ENCODE results near the gene ANXA2.
A peak's percentile ranks its signal among the peaks of the same experiment; 100 is the strongest.

The ANXA2 gene

DNA sequence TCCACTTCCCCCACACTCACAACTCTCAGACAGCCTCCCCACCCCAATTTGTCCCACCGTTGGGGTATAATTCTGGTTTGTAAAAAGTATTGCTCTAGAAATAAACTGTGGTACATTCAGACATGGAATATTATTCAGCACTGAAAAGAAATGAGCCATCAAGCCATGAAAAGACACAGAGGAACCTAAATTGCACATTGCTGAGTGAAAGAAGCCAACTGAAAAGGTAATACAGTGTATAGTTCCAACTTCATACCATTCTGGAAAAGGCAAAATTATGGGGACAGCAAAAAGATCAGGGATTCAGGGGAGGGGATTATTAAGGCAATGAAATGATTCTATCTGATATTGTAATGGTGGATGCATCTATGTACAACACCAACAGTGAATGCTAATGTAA is 10.5 kb downstream of the ANXA2 start:
- DNase-seq (ENCODE audit: low spot score): no peak

DNA sequence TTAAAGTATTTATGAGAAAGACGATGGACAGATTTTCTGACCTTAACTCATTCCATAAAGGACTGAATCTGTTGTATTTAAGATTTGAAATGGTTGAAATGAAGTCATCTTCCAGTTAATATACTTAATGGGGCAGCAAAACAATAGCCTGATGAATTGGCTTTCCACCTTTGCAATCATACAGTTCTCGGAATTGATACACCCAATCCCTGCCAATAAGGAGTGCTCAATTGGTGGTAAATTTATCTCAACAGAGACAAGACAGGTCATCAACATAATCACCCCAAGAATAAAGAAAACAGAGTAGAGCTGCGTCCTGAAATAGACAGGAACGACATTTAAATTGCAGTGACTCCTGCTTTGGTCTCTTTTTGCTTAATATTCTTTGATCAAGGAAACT is 11.2 kb downstream of the ANXA2 start:
- no peak for DNase-seq (ENCODE audit: low spot score)

DNA sequence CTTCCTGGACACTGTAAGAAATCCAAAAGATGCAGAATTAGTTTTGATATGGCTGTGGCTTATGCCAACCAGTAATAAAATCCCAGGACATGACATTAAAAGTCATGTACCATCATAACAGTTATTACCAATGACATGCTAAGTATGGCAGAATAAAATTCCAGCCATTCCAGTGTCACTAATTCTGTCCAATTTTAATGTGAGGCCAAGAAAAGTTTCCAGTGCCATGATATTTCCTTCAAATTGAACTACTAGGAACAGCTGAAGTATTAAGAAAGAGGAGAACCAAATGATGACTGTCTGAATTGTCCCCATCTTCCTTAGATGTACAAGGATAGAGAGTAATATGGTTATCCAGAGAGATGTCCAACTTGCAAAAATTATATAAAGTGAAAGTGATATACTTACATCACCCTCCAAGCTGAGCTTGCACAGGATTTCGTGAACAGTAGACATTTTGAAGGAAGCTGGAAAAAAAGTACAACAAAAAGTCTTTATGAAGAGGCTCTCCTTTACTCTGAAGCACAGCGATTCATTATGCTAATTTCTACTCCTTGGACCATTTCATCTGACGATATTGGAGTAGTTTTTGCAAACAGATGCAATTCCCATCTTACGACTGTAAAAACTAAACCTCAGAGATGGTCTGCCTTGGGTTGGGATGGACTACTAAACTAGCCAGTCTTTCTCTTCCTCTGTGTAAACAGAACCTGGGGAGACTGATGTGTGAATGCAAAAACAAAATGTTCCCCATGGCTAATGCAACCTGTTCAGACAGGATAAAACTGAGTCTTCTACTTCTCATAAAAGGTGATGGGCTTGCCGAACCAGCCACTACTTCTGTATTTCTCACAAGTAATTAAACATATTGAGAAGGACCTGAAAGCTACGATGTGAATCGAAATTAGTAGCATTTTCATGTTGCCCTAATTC is 11.9 kb downstream of the ANXA2 start:
- DNase-seq (ENCODE audit: low spot score): no peak

DNA sequence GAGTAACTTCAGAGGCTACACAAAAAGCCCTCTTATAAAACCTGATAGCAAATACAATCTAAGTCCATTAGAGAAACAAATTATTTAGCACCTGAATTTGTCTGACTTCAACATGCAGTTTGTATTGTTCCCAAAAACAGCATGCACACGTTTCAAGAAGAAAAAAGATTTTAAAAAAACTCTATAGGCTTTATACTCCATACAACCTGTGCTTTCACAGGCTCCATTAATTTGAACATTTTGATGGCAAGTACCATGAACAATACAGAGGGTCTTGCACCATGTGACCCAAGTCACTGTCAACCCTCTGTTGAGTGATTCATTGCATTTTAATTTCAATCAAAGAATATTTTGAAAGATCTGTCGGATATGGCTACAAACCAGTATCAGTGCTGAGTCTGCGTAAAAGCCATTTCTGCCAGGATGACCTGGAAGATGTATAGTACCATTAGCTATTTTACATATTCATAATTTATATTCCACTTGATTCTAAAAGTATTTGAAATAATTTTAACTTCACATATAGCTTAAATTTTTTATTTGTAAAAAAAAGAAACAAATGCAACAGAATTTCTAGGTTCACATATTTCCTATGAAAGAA is 13.2 kb downstream of the ANXA2 start:
- DNase-seq (ENCODE audit: low spot score): no peak

DNA sequence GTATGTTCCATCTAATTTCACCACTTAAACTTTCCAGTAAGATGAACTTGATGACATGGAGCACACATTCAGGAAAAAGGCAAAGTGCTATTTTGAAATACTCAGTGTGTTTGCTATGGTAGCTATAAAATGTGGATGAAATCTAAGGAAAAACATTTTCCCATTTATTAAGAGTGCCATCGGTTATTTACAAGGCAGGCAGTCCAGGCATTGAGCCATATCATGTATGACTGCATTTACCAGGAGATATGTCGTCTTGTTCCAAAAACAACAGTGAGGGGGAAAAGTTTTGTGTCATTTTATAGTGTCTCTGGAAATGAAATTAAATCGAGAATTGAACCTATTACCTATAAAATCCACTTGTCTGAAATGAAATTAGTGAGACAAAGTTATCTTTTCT is 13.7 kb downstream of the ANXA2 start:
- no peak for DNase-seq (ENCODE audit: low spot score)

DNA sequence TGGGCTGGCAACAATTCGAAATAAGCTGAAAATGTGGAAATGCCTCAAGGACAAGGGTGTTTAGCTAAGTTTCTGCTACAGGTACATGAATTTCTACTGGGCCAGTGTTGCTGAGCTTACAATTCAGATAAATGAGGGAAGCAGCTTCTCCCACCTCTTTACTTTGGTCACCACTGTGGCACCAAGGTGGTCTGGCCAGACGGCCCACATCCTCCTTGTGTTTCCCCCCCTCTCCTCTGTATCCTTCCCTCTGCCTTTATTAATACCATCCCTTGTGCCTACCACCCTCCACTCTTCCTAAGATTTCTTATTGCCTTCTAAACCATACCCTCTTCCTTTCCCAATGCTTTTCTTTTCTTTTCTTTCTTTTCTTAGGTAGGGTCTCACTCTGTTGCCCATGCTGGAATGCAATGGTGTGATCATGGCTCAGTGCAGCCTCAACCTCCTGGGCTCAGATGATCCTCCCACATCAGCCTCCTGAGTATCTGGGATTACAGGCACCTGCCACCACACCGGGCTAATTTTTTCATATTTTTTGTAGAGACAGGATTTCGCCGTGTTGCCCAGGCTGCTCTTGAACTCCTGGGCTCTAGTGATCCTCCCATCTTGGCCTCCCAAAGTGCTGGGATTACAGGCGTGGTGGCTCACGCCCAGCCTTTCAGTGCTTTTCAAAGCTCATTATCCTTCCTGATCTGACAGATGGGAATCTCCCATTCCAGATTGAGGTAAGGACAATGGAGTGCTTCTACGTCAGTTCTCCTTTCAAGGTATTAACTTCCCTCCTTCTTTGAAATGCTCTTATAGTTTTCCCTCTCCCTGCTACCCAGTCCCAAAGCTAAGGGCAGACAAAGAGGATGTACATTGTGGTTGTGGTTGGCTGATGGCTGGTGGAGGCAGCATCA is 14.8 kb downstream of the ANXA2 start:
- DNase-seq (ENCODE audit: low spot score): no peak

DNA sequence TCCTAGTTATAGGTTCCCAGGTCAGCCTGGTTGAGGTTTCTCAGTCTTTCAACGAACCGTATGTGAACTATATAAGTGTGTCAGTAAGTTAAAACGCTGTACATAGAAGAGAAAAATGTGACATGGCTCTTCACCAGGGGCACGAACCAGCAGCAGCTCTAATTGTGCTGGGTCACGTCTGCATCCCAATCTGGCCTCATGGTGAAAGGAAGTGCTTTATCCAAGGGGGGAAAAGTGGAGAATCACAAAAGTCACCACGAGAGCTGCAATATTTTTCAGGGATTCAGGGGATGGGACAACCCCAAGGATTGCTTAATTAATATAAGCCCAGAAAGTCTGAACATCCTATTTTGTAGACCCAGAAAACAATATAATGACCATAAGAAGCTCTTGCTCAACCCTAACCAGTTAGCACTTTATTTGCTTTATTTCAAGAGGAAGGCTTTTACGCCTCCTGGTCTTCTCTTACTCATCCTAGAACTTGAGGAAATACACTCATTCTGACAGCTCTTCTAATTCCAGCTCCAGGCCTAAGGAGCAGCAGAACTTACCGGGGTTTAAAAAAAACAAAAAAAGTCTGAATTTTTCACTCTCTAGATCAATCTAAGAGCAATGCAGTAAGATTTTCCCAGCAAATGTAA is 16.5 kb downstream of the ANXA2 start:
- no peak for DNase-seq (ENCODE audit: low spot score)

DNA sequence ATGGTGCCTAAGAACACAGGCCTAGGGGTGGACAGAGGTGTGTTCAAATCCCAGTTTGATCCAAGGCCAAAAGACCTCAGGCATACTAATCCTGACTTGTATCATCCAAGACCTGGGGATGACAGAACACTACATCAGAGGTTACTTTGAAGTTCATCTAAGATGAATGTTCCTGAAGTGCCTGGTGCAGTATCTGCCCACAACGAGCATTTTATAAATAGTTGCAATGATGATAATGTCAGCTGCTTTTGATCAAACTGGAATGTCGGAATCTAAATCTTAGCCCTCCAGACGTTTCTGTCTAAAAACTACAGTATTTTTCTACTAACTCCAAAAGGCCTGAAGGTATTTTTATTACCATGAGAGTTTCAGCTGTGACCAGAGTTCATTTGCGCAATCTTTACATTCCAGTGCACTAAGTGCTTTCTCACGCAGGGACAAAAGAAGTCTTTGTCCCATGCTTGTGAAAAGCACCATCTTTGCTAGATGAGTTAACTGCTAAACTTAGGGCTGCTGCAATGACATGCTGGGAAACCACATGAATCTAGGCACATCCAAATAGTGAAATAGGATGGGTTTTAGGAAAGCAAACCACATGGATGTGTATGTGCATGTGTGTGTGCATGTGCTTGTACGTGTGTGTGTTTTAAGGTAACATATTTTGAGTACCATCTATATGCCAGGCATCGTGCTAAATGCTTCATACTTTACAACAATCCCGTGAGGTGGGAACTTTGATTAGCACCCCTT is 18.1 kb downstream of the ANXA2 start:
- no peak for DNase-seq (ENCODE audit: low spot score)

DNA sequence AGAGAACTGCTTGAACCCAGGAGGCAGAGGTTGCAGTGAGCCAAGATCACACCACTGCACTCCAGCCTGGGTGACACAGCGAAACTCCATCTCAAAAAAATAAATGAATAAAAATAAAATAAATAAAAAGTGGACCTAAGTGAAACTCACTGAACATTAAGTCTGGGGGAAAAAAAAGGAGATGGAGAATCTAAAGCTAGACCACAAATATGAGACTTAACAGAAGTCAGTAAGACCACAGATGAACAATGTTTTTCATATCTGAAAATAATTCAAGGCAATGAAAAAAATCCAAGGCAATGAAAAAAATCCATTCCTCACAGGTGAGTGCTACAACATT is 18.6 kb downstream of the ANXA2 start:
- no peak for DNase-seq (ENCODE audit: low spot score)

DNA sequence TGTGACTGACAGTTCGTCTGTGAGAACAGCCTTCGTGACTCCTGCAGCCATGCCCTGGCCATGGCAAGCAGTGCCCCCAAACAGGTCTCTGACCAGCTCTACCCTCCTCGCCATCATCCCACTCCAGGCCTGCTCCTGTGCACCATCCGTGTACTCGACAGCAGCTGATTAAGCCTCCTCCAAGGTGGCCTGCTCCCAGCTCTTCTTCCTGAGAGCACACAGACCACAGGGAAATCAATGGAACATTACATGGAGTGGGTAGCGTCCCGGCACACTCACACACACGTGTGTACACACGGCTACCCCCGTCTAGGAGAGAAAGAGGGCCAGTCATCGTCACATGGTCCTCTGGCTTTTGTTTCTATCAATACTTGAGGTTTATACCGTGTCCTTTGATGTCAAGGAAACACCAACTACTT is 21.1 kb downstream of the ANXA2 start:
- DNase-seq (ENCODE audit: low spot score): no peak

DNA sequence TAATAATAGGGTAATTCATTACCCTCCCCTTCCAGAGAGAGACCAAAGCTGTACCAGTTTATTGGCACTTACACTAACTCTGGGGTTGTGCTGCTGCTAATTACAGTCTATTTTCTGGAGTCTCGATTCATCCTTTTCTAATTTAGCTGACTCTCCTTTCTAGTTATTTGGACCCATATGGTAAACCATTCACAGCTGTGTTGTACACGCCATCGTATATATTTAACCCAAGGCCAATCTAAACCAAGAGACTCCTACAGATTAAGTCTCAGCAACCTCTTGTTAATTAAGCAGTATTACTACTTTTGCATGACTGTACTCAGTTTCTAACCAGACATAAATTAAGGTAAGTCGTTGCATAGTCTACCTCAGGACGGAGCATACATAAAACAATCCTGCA is 22.5 kb downstream of the ANXA2 start:
- DNase-seq (ENCODE audit: low spot score): no peak

DNA sequence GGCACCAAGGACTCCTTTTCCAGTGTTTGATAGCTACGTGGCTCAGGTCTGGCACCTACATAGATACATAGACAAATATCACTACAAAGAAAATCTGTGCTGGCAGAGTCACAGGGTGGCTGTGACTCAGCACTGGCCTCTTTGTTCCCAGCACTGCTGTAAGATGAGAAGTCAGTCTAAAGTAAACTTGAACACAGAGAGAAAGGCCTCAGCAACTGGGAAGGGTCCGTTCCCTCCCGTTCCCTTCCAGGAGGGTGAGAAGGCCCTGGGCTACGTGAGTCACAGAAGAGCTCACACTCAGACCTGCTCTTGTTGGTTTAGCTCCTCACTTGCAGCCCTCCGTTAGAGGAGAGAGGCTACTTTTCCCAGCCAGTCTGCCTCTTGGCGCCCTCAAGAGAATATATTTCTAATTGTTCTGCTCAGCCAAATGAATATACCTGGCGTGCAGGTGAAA is 23.1 kb downstream of the ANXA2 start:
- DNase-seq (ENCODE audit: low spot score): peak; percentile 57

DNA sequence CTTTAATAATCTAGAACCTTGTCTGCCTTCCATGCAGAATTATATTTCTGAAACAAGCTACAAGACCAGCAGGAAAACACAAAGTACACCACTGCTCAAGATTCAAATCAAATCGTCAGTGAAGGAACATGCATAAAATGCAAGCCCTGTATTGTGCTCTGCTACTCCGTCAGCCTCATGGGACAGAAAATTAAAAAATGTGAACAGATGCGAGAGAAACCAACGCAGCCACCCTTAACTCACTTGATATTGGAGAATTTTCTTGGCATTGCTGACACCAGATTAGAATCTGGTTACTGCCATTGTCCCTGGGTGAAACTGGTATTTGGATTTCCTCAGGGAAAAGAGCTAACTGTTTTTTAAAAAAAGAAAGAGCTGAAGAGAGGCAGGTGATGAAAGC is 23.6 kb downstream of the ANXA2 start:
- no peak for DNase-seq (ENCODE audit: low spot score)

DNA sequence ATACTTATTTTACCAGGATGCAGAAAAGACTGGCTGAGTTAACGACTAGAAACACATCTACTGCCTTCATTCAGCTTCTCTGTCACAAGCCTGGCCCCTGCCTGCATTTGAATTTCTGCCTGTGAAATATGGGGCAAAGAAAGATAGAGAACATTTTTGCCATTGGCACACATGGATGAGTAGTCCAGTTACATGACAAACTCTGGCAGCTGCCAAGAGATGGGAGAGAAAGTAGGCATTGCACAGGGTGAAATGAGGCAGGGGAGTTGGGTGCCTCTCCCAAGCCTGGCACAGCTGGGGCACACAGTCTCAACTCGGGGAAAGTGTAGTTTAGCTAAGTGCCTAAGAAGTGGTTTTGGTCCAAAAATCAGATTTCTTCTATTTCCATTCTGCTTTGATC is 24.0 kb downstream of the ANXA2 start:
- no peak for DNase-seq (ENCODE audit: low spot score)

DNA sequence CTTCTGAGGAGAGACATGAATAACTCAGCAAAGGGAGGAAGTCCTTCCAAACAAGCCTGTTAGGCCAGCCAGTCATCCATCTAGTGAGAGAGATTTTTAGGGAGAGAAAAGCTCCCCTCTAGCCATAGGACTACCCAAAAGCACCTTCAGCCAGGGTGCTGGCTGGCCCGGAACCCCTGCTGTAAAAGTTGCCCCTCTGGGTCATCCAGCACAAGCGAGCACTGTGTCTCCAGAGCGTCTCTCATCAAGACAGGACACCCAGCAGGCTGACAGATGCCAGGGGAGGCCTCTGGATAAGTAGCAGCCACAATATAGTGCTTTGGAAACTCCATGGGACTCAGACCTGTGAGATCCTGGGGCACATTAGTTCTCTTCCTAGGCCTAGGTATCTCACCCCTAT is 24.5 kb downstream of the ANXA2 start:
- DNase-seq (ENCODE audit: low spot score): no peak

DNA sequence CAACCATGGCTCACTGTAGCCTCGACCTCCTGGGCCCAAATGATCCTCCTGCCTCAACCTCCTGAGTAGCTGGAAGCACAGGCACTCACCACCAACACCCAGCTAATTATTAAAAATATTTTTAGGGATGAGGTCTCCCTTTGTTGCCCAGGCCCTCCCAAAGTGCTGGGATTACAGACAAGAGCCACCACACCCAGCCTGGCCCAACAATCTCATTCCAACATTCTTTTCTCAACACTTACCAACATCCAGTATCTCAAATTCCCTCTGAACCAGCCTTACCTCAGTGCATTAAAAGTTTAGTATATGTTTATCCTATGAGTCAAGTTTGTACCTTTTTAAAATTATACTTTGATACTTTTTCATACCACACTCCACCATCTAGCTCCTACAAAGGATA is 25.0 kb downstream of the ANXA2 start:
- no peak for DNase-seq (ENCODE audit: low spot score)

DNA sequence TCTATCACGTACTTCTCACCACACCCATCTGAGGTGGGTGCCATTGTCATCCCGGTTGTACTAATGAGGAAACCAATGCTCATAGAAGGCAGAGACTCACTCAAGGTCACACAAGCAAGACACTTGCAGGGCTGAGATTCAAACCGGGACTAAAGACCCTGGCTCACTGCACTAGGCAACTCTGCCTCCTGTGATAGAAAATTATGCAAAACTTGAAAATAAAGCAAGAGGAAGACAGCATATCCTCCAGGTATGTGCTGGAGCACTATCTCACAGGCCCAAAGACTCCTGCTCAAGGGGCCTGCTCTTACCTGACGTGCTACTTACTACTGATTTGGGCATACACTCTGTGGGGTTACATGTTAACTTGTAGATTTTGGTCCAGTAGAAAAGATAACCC is 25.6 kb downstream of the ANXA2 start:
- DNase-seq (ENCODE audit: low spot score): no peak

DNA sequence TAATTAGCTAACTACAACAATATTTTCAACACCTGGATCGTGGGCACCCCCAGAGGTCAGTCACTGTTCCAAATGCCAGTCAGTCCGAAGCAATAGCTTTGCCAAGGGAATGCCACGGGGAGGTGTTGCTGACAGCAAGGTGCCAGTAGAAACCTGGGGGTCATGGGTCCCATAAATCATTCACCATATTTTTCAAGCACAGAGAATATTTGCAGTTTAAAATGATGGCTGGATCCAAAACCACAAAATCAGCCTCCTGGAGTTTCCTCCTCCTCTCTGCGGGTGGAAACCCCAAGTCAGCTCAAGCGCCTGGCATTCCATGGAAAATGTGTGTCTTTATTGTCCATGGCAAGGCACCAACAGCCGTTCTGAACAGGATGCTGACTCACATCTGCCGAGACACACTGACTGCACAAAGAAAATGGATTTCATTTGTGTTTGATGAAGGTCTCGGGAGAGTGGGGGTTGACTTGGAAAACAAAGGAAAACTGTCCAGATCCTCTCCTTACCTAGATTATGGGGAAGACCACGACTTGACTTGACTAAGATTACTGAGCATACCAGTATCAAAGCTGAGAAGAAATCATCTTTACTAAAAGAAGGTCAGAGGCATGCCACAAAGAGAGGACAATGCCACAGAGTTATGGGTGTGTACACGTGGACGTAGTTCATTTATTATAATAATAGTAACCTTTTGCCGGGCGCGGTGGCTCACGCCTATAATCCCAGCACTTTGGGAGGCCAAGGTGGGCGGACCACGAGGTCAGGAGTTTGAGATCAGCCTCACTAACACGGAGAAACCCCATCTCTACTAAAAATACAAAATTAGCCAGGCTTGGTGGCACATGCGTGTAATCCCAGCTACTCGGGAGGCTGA is 26.4 kb downstream of the ANXA2 start:
- no peak for DNase-seq (ENCODE audit: low spot score)

DNA sequence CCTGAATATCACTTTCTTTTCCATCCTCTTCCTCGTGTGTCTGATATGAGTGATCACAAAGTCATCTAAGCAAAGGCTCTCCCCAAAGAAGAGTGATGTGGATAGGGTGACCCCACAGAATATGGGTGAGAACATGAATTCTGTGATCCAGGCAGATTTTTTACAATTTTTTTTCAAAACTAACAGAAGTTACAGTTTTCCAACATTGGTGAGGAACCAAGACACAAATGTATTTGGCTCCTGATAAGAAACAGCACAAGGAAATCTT is 27.0 kb downstream of the ANXA2 start:
- no peak for DNase-seq (ENCODE audit: low spot score)

DNA sequence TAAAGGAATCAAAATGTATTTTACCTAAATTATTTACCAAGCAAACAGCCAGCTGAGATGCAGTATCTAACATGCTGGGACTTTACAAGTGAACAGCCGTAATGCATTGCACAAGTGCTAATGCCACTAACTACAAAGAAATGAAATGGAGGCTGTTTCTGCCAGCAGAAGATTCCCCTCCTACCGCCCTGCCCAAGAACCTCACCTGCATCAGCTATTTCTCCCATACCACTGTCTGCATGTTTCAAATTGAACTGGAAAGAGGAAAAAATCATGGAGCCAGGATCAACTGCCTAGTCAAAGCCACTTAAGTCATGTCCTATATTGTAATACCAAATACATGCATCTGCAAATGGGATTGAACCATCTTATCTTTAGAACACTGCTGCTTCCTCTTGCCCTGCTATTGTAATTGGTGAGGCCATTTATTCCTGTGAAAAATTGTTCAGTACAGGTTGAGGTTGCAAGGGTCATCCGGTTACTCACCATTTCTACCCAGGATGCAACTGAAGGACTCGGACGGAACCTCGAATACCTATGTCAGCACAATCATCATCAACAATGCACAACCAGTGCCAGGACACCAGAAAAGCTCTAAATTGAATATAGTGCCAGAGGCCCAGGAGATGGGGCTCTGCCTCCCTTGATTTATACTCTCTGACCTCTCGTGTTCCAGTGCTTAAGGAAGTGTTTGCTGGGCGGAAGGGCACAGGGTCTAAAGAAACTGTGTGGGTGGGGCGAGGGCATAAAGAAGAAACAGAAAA is 27.5 kb downstream of the ANXA2 start:
- no peak for DNase-seq (ENCODE audit: low spot score)
